Measurements from ENCODE around the gene CSAD. TPM values are rescaled to one million over a fixed set of nuclear protein-coding genes. Genes with fewer than 3 reads are reported as not detected.

CSAD gene
- total RNA-seq, 2 experiments from 2014 or later: 25.8 to 26.9 TPM

- Histone ChIP-seq H3K9me3 (ENCODE audit: low read length) (no peaks in the 10 kb centered on the region), H3K9me2 (ENCODE audit: insufficient read depth, low read length) (no peaks in the 10 kb centered on the region), H3K27ac (ENCODE audit: low read depth, low read length, poor library complexity, severe bottlenecking) (no peak overlapping the region), H3K4me1 (ENCODE audit: insufficient read depth, low read length, poor library complexity, severe bottlenecking) (peaks cover 87% of the 10 kb centered on the region), H2AFZ (ENCODE audit: low read length) (no peak overlapping the region), H3K79me2 (ENCODE audit: insufficient read depth, low read depth, low read length) (no peaks in the 10 kb centered on the region), H3K36me3 (ENCODE audit: insufficient read depth, low read length) (peaks cover 9% of the 10 kb centered on the region; the same call in 1 of the 2 replicates), H4K20me1 (ENCODE audit: insufficient read depth, low read length) (no peaks in the 10 kb centered on the region), H3K4me2 (ENCODE audit: low read length) (peak overlapping the region; percentile 96; the same call in 1 of the 2 replicates), H3K4me3 (ENCODE audit: low read depth, low read length, poor library complexity, severe bottlenecking) (no peak overlapping the region)
- POLR2A ChIA-PET: interaction anchor here (0.7 to 6.2 kb wide), 5 partner anchors 18 to 108 kb away, joined by 3 to 41 read pairs (median 4); partner anchors contain the start of genes AAAS and ESPL1
- TF ChIP-seq, protein P1, sequence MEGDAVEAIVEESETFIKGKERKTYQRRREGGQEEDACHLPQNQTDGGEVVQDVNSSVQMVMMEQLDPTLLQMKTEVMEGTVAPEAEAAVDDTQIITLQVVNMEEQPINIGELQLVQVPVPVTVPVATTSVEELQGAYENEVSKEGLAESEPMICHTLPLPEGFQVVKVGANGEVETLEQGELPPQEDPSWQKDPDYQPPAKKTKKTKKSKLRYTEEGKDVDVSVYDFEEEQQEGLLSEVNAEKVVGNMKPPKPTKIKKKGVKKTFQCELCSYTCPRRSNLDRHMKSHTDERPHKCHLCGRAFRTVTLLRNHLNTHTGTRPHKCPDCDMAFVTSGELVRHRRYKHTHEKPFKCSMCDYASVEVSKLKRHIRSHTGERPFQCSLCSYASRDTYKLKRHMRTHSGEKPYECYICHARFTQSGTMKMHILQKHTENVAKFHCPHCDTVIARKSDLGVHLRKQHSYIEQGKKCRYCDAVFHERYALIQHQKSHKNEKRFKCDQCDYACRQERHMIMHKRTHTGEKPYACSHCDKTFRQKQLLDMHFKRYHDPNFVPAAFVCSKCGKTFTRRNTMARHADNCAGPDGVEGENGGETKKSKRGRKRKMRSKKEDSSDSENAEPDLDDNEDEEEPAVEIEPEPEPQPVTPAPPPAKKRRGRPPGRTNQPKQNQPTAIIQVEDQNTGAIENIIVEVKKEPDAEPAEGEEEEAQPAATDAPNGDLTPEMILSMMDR (conservative IDR thresholded peaks at IDR 0.05; ENCODE audit: low read length): peak; percentile 94
- no peak for TF ChIP-seq EZH2phosphoT487 (IDR thresholded peaks at IDR 0.05; ENCODE audit: borderline replicate concordance, low read depth, low read length)
- CTCF ChIA-PET (ENCODE audit: unreplicated experiment): interaction anchor here (0.8 to 6.0 kb wide), 7 partner anchors 32 to 108 kb away, joined by 3 to 80 read pairs (median 5); partner anchors contain the start of genes AAAS, ESPL1 and PFDN5
- intact Hi-C loops (cut with micrococcal nuclease; ENCODE audit: unreplicated experiment): loop anchor here (1.0 to 2.0 kb wide), 5 partner anchors 37 to 107 kb away; partner anchors contain the start of genes AAAS and ESPL1
- no TSS peak for BruUV-seq (replicated peaks)
- DNase-seq (ENCODE audit: low spot score): peak; percentile 86
Measured at GRCh38 chr12:53213348-53213747, 32.6 kb upstream of the CSAD start.

DNA sequence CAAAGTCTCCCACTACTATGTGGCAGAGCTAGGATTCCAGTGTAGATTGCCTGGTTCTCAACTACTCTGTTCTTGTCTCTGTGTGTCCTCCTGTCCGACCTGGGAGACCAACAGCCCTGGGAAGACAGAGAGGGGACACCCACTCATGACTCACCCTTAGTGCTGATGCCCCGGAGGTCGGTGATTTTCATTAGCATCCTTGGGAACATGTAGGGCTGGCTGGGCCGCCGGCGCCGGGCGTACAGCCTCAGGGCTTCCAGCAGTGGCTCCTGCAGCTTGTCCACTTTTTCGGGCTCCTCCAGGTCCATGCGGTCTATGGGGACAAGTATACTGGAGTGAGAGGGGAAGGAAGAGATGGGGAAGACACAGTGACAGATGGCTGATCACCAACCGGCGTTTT lies 32.2 kb upstream of the CSAD start:
- intact Hi-C loops (cut with micrococcal nuclease; ENCODE audit: unreplicated experiment): loop anchor here (1.0 to 2.0 kb wide), 5 partner anchors 38 to 108 kb away; partner anchors contain the start of genes AAAS and ESPL1
- TF ChIP-seq, protein P1 (conservative IDR thresholded peaks at IDR 0.05; ENCODE audit: low read length): no peak
- no peak overlapping the region for H2AFZ ChIP-seq (ENCODE audit: low read length)
- H4K20me1 ChIP-seq (ENCODE audit: insufficient read depth, low read length): no peaks in the 10 kb centered on the region
- ChIA-PET POLR2A (interaction anchor here (0.6 to 6.2 kb wide), 4 partner anchors 9 to 56 kb away, joined by 3 to 41 read pairs (median 3); partner anchors contain the start of gene ESPL1), CTCF (ENCODE audit: unreplicated experiment) (interaction anchor here (0.8 to 6.0 kb wide), 5 partner anchors 12 to 108 kb away, joined by 3 to 80 read pairs (median 4); partner anchors contain the start of genes AAAS and ESPL1)
- no peak overlapping the region for H3K4me2 ChIP-seq (ENCODE audit: low read length)
- BruUV-seq (replicated peaks): no TSS peak
- no peak for DNase-seq (ENCODE audit: low spot score)
- peaks cover 9% of the 10 kb centered on the region; the same call in 1 of the 2 replicates for H3K36me3 ChIP-seq (ENCODE audit: insufficient read depth, low read length)
- H3K4me1 ChIP-seq (ENCODE audit: insufficient read depth, low read length, poor library complexity, severe bottlenecking): peaks cover 88% of the 10 kb centered on the region
- H3K4me3 ChIP-seq (ENCODE audit: low read depth, low read length, poor library complexity, severe bottlenecking): no peak overlapping the region
- H3K9me3 ChIP-seq (ENCODE audit: low read length): no peaks in the 10 kb centered on the region
- H3K27ac ChIP-seq (ENCODE audit: low read depth, low read length, poor library complexity, severe bottlenecking): no peak overlapping the region
- H3K79me2 ChIP-seq (ENCODE audit: insufficient read depth, low read depth, low read length): no peaks in the 10 kb centered on the region
- H3K9me2 ChIP-seq (ENCODE audit: insufficient read depth, low read length): no peaks in the 10 kb centered on the region

Measured in OCI-LY7 (cell line).